CD4-positive, alpha-beta T cell (primary cell): ENCODE results near the gene PSME3IP1. TPM values are rescaled to one million over a fixed set of nuclear protein-coding genes. Genes with fewer than 3 reads are reported as not detected.

Experiments used
- ATAC-seq: fragments of 200-7000 bp; cut with Tn5 transposase; one replicate; pipeline ENCODE4 v1.10.0; 2022; ENCODE audit warnings: mild to moderate bottlenecking; ENCODE audit not compliant: poor library complexity
- CTCF ChIA-PET: fragments of 350-600 bp; sonication (Branson Sonifier 250); formaldehyde crosslinking; loops from one replicate; lab custom pipeline; 2021; ENCODE audit warnings: antibody characterized with exemption, inconsistent platforms; lab: Charles Lee
- POLR2A ChIA-PET: fragments of 350-600 bp; sonication (Branson Sonifier 250); formaldehyde crosslinking; loops from one replicate; lab custom pipeline; 2021; ENCODE audit warnings: antibody characterized with exemption, inconsistent platforms; lab: Charles Lee
- DNase-seq, 14 experiments: peaks; one replicate each; pipeline ENCODE4 v3.0.0-alpha.2; 2013 to 2020; ENCODE audit warnings: mixed read lengths in 2 of 14
- H3K27ac ChIP-seq, 2 donors: one replicate each; pipeline versions ENCODE4 v1.5.1 to v1.7.0; 2013; ENCODE audit warnings: low read length in 2 of 2, low read depth in 1 of 2, mild to moderate bottlenecking in 1 of 2
- H3K27me3 ChIP-seq, 2 experiments: 1 replicate in 1 of 2; 2 replicates in 1 of 2; pipeline versions ENCODE4 v1.6.1 to v1.7.0; 2013; ENCODE audit warnings: low read length in 2 of 2, control low read depth in 1 of 2, mild to moderate bottlenecking in 1 of 2, moderate library complexity in 1 of 2; ENCODE audit not compliant: insufficient read depth in 2 of 2, control insufficient read depth in 1 of 2
- H3K36me3 ChIP-seq: one replicate; pipeline ENCODE4 v1.6.1; 2013; ENCODE audit warnings: low read length, control low read depth; ENCODE audit not compliant: insufficient read depth
- H3K4me1 ChIP-seq: one replicate; pipeline ENCODE4 v1.6.1; 2013; ENCODE audit warnings: low read length, control low read depth; ENCODE audit not compliant: insufficient read depth
- H3K4me3 ChIP-seq: one replicate; pipeline ENCODE4 v1.5.1; 2013; ENCODE audit warnings: mild to moderate bottlenecking, low read length, moderate library complexity
- H3K9me3 ChIP-seq, 2 experiments: 1 replicate in 1 of 2; 2 replicates in 1 of 2; pipeline versions ENCODE4 v1.6.1 to v1.7.0; 2013; ENCODE audit warnings: low read length in 2 of 2, mild to moderate bottlenecking in 2 of 2, control low read depth in 1 of 2, moderate library complexity in 1 of 2; ENCODE audit not compliant: control insufficient read depth in 1 of 2, insufficient read depth in 1 of 2
- H3K27ac Mint-ChIP-seq: one replicate; pipeline ENCODE4 v1.8.0; 2020; ENCODE audit warnings: mixed read lengths
- H3K27me3 Mint-ChIP-seq: one replicate; pipeline ENCODE4 v1.8.0; 2021; ENCODE audit warnings: mixed read lengths
- H3K36me3 Mint-ChIP-seq: one replicate; pipeline ENCODE4 v1.8.0; 2021; ENCODE audit warnings: low read depth, mixed read lengths
- H3K4me1 Mint-ChIP-seq: one replicate; pipeline ENCODE4 v1.8.0; 2021; ENCODE audit warnings: low read depth, mixed read lengths
- H3K4me3 Mint-ChIP-seq: one replicate; pipeline ENCODE4 v1.8.0; 2020; ENCODE audit warnings: mild to moderate bottlenecking, mixed read lengths
- H3K9me3 Mint-ChIP-seq: one replicate; pipeline ENCODE4 v1.8.0; 2020; ENCODE audit warnings: mixed read lengths
- intact Hi-C, 2 experiments: fragments of 100-400 bp; cut with DNase I in 1 of 2; cut with micrococcal nuclease in 1 of 2; formaldehyde crosslinking; loops; one replicate each; pipeline versions ENCODE4 v1.15.1 to v1.9.0; 2023 to 2025; cut with DNase I, micrococcal nuclease
- total RNA-seq, 174 experiments: library from RNA in 2 of 174; stranded (reverse) in 2 of 174; gene quantifications; one replicate each; pipeline ENCODE4 v1.2.3 and lab custom pipeline; 2021 to 2026
- TF ChIP-seq, protein P1 (sequence below): fragments of 200-600 bp; IDR thresholded peaks from one replicate; pipeline ENCODE4 v1.8.0; 2022; ENCODE audit warnings: antibody characterized with exemption, mild to moderate bottlenecking

PSME3IP1 gene
- total RNA-seq, 2 experiments from 2014 or later = 77.1 to 77.9 TPM

DNA sequence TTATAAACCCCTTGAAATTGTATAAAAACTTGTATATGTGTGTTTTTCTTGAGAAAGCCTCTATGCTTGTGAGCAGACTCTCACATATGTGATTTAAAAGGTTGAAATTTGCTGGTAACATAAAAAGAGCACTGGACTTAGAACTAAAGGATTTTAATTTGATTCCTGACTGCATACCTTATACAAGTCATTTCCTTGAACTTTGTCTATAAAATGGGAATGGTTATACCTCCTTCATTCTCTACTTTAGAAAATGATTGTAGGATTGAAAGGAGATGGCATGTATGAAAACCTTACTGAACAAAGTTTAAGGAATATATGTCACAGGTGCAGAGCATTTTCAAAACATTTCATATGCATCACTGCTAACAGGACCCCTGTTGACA is 48.9 kb upstream of the PSME3IP1 start:
- POLR2A ChIA-PET = no interaction called here
- Histone ChIP-seq H3K27ac (no peak overlapping the region), H3K9me3 (no peaks in the 10 kb centered on the region), H3K4me3 (no peak overlapping the region), H3K4me1 (no peaks in the 10 kb centered on the region), H3K27me3 (no peaks in the 10 kb centered on the region), H3K36me3 (peaks cover 71% of the 10 kb centered on the region)
- Mint-ChIP-seq H3K9me3 (no peaks in the 10 kb centered on the region), H3K36me3 (peaks cover 81% of the 10 kb centered on the region), H3K4me1 (no peaks in the 10 kb centered on the region), H3K4me3 (no peak overlapping the region), H3K27me3 (no peaks in the 10 kb centered on the region), H3K27ac (no peak overlapping the region)
- CTCF ChIA-PET = no interaction called here
- TF ChIP-seq, protein P1, sequence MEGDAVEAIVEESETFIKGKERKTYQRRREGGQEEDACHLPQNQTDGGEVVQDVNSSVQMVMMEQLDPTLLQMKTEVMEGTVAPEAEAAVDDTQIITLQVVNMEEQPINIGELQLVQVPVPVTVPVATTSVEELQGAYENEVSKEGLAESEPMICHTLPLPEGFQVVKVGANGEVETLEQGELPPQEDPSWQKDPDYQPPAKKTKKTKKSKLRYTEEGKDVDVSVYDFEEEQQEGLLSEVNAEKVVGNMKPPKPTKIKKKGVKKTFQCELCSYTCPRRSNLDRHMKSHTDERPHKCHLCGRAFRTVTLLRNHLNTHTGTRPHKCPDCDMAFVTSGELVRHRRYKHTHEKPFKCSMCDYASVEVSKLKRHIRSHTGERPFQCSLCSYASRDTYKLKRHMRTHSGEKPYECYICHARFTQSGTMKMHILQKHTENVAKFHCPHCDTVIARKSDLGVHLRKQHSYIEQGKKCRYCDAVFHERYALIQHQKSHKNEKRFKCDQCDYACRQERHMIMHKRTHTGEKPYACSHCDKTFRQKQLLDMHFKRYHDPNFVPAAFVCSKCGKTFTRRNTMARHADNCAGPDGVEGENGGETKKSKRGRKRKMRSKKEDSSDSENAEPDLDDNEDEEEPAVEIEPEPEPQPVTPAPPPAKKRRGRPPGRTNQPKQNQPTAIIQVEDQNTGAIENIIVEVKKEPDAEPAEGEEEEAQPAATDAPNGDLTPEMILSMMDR = no peak
- no peak for ATAC-seq
- intact Hi-C loops = no loop called here
- no peak for DNase-seq

DNA sequence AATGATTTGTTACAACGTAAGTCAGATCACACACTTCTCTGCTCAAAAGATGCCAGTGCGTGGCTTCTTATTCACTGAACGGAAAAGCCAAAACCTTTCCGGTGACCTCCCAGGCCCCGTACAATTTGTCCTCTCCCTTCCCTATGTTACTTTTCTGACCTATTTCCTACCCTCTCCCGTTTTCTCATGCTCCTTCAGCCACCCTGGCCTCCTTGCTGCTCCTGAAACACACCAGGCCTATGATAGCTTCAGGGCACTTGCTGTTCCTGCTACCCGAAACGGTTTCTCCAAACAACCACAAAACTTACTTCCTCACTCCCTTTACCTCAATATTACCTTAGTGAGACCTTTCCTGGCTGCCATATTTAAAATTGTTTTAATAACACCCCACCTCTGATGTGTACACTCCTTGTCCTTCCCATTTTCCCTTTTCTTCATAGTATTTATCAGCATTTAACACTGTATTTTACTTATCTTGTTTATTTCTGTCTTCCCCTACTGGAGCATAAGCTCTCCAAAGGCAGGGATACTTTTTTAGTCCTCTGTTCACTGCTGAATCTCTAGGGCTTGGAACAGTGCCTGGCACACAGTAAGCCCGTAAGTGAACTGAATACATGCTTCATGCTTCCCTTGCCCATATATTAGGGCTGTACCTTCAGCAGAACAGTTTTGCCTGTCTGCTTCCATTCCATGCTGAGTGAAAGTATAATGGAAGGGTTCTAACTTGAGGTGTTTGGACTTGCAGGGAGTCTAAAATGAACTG is 48.3 kb upstream of the PSME3IP1 start:
- no peaks in the 10 kb centered on the region for H3K9me3 Mint-ChIP-seq
- peaks cover 82% of the 10 kb centered on the region for H3K36me3 Mint-ChIP-seq
- Histone ChIP-seq H3K4me3 (no peak overlapping the region), H3K9me3 (no peaks in the 10 kb centered on the region), H3K36me3 (peaks cover 67% of the 10 kb centered on the region), H3K27me3 (no peaks in the 10 kb centered on the region), H3K4me1 (no peaks in the 10 kb centered on the region), H3K27ac (no peak overlapping the region)
- TF ChIP-seq, protein P1 = no peak
- ChIA-PET POLR2A (no interaction called here), CTCF (no interaction called here)
- DNase-seq (no peak), ATAC-seq (no peak)
- no peak overlapping the region for H3K4me3 Mint-ChIP-seq
- no peaks in the 10 kb centered on the region for H3K4me1 Mint-ChIP-seq
- H3K27ac Mint-ChIP-seq = no peak overlapping the region
- intact Hi-C loops = no loop called here
- H3K27me3 Mint-ChIP-seq = no peaks in the 10 kb centered on the region

DNA sequence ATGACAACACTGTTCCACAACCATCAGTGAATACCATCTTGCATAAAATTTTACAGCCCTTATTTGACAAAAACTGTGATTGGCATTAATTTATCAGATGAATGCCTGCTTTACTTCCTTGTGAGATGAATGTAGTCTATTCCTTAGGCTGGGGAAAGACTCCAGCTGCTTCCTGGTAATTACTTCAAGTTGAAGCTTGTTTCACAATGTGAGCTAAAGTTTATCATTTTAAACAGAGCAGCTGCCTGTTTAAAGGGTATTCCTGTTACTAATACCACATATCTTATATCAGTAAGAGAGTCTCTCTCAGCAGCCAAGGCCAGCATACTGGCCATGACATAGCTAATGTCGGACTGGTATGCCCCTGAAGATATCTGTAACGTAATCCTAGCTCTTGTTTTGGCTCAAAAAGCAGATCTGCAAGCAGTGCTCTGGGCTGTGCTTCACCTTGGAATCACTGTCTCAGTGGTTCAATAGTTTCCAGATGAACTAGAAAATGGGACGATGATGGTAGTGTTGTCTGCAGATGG is 46.0 kb upstream of the PSME3IP1 start:
- H3K9me3 Mint-ChIP-seq = no peaks in the 10 kb centered on the region
- ChIA-PET CTCF (interaction anchor here (1.5 kb wide), 1 partner anchor 185 kb away, joined by 3 read pairs; no protein-coding TSS in a partner anchor), POLR2A (no interaction called here)
- no peaks in the 10 kb centered on the region for H3K4me1 Mint-ChIP-seq
- H3K36me3 ChIP-seq = peaks cover 80% of the 10 kb centered on the region
- ATAC-seq (no peak), DNase-seq (no peak)
- no peak overlapping the region for H3K27ac Mint-ChIP-seq
- no peak overlapping the region for H3K27ac ChIP-seq
- H3K36me3 Mint-ChIP-seq = peaks cover 85% of the 10 kb centered on the region
- TF ChIP-seq, protein P1 = no peak
- H3K4me3 ChIP-seq = no peak overlapping the region
- no peaks in the 10 kb centered on the region for H3K4me1 ChIP-seq
- no peak overlapping the region for H3K4me3 Mint-ChIP-seq
- H3K27me3 ChIP-seq = no peaks in the 10 kb centered on the region
- intact Hi-C loops = no loop called here
- H3K27me3 Mint-ChIP-seq = no peaks in the 10 kb centered on the region
- H3K9me3 ChIP-seq = no peaks in the 10 kb centered on the region
